Colon (tissue), 2 donors: Measurements from ENCODE around the gene GAMT.

ENCODE experiments used
- FAIRE-seq: peaks from 2 replicates; lab custom pipeline; 2012; peaks lifted over from hg19 to GRCh38; lab: Jason Lieb, UNC
- donor health status: control.
- donor health status: control.

The GAMT gene

DNA sequence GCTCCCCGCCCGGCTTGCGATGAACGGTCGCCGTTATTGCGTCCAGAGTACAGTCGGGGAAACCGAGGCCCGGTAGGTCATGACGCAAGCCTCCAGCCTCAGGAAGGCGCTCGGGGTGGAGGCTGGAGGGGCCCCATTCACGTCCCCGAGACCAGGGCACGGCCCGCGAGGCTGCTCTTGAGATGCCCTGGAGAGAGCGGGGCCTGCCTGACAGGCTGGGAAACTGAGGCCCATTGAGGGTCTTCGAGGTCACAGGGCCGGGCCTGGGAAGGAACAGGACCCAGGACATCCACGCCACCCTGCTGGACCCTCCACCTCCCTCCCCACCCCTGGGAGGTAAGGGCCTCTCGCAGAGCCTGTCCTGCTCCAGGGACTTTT lies 17.3 kb downstream of the GAMT start:
- FAIRE-seq: no peak

DNA sequence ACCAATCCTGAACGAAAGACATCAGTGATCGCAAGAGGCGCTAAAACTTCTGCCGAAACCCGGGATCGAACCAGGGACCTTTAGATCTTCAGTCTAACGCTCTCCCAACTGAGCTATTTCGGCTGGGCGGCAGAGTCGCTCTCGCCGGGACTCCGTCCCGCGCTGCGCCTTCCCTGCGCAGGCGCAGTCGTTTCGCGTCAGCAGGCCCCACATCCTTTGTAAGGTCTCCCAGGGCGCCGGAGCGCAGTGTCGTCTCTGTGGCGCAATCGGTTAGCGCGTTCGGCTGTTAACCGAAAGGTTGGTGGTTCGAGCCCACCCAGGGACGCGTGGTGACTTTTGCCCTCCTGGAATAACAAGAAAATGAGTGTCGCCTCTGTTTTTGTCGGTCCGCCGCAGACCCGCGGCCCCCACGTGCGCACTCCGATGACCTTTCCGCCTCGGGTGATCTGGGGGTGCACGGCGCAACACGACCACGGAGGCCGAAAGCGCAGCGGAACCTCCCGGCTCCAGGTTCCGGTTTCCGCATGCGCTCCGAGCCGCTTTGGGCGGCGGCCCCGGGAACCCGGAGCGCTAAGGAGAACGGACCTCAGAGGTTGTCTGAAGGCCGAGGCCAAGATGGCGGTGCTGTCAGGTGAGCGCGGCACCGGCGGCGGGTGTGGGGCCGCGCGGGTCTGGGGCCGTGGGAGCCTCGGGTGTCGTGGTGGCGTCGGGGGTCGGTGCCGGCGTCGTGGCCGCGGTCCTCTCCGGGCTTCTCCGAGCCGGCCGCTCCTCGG lies 17.8 kb downstream of the GAMT start, which contains the start of gene NDUFS7:
TSS of gene NDUFS7 (plus strand) at position 596 of the 773 bp plus-strand sequence. CDS start at position 616, 20 bp downstream.
- no peak for FAIRE-seq

DNA sequence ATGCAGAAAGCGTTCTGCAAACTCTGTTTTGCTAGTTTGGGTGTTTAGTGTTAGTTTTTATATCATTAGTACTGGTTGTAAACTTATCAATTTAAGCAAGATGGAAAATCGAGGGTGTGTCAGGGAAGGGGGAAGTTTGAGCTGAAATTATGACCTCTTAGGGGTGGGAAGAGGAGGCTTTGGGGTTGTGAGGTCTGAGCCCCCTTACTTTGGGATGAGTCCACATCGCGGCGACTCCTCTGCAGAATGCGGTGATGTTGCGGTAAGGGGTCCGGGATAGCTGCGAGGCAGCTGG lies 18.4 kb downstream of the GAMT start:
- no peak for FAIRE-seq

DNA sequence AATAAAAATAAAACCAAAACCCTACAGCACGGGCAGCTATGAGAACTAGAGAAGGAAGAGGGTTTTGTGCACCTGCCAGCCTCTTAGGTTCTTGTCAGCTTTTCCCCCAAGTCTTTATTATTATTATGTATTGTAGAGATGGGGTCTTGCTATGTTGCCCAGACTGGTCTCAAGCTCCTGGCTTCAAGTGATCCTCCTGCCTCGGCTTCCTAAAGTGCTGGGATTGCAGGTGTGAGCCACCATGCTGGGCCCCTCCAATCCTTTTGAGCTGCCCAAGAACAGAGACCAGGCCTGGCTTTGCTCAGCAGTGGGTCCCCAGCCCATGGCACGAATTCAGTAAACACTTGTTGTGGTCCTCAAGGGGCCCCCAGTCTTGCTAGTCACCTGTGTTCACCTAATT lies 19.1 kb downstream of the GAMT start:
- no peak for FAIRE-seq

DNA sequence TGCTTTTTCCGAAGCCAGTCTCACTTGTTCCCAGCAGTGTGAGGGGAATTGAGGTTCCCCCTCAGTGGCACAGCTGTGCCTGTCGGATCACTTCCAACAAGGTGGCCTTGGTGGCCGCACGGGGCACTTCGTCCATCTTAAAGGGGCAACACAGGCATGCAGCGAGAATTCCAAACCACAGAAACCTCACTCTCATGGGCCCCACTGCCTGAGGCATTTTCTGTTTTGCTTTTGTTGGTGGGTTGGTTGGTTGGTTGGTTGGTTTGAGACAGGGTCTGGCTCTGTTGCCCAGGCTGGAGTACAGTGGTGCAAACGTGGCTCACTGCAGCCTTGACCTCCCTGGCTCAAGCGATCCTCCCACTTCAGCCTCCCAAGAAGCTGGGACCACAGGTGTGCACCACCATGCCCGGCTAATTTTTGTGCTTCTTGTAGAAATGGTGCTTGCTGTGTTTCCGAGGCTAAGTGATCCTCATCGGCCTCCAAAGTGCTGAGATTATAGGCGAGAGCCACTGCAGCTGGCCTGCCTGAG lies 21.3 kb downstream of the GAMT start:
- no peak for FAIRE-seq

DNA sequence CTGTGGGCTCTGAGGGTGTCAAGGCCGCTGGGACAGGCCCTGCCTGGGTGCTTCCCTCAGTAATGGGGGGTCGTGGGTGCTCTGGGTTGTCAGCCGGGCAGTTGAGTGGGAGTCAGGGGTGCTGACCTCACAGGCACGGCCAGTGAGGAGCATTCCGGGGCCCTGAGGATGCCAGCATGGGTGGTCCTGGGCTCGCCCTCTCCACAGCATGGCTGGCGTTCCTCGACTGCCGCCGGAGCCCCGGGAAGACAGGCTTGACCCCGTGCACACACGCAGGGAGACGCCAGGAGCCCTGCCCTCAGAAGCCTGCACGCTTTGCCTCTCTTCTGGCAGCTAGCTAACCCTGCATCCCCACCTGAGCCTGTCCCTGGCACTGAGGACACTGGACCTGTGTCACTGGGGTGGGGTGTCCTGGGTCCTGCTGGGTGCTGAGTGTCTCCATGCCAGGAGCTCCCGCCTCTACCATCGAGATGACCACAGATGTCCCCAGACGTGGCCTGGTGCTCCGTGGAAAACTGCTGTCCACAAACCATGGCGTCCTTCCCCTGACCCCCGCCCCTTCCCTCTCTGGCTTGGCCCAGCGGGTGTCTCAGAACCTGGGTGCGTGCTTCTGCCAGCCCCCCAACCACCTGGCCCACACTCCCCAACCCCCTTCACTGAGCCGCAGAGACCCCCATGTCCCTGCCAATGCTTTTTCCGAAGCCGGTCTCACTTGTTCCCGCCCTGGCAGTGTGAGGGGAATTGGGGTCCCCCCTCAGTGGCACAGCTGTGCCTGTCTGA lies 22.0 kb downstream of the GAMT start:
- FAIRE-seq: no peak

DNA sequence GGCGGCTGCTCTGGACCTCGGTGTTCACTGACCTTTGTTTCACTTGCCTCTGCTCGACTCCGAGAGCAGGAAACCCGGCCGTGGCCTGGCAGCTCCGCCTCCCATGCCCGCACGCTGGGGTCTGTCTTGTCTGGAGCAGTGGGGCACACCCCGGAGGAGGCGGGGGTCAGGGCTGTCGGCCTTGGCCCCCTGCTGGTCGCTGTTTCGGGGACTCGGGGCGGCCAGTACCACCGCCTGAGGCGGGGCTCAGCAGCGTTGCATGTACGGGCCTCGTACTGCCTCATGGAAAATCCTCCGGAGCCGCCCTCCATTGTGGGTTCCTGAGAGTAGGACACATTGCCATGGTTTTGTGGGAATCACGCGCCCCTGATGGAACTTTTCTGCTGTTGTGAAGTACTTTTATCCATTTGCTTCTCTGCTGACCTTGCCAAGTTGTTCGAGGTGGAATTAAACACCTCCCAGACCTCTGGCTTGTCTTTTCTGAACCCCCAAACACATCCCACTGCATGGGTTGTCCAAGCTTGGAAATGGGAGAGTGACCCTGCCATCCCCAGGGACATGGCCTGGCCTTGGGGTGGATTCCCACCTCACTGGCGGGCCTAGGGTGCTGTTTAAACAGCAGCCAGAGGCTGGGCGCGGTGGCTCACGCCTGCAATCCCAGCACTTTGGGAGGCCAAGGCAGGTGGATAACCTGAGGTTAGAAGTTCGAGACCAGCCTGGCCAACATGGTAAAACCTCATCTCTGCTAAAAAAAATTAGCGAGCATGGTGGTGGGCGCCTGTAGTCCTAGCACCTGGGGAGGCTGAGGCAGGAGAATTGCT lies 23.2 kb downstream of the GAMT start:
- no peak for FAIRE-seq

DNA sequence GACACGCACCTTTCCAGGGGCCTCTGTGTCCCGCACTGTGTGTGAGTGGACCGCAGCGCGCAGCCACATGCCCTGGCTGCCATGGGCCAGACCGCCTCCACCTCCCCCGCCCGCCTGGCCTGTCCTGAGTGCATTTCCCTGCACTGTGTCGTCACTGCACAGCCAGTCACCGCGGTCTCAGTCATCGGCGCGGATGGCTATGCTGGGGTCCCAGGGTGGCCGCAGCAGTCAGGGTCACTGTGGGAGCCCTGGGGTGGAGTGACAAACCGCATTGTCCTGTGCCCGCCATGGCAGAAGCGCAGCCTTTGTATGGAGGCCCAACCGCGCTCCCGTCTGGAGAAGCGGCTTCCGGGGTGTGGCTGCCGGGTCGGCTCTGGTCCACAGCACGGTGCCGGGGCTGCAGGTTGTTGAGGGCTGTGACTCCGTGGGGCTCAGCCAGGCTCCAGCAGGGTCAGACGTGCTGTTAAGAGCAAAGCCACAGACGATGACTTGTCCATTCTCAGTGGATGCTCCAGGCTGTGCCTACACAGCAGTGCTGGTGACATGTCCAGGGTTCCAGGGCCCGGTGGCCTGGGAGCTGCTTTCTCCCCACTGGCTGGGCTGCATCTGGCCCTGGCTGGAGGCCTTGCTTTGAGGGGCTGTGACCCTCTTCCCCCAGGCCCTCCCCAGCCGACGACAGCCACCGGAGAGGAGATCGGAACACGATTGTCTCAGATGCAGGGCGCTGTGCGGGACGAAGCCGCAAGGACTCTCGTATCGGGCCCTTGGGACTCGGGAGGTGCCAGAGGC lies 24.0 kb downstream of the GAMT start:
- no peak for FAIRE-seq

DNA sequence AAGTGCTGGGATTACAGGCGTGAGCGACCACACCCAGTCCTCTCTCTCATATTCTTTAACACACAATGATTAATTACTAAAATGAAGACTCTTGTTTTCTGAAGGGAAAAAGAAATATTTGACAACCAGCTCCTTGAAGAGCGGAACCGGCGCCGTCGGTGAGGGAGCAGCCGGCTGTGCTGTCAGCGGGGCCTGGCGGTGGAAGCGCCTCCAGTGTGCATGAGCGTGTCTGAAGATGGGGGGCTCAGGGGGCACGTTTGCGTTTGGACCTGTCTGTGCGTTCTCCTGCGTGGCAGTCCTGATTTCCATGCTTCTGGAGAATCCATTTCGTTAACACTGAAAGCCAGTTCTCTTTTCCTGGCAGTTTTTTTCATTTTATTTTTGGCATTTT lies 24.9 kb downstream of the GAMT start:
- no peak for FAIRE-seq

DNA sequence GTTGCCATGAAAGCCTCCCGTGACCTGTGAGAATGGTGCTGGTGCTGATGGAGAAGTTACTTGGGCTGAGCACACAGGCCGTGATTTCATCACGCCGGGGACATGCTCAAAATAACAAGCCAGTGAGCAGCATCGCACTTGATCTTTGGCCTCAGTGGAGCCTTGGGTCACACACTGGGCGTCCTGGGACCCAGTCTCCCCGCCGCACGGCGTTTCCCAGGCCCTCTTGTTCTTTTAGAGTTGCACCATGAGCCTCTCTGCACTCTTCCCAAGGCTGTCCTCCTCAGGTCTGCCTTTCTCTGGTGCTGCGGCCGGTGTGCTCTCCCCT lies 27.1 kb downstream of the GAMT start:
- FAIRE-seq: no peak

DNA sequence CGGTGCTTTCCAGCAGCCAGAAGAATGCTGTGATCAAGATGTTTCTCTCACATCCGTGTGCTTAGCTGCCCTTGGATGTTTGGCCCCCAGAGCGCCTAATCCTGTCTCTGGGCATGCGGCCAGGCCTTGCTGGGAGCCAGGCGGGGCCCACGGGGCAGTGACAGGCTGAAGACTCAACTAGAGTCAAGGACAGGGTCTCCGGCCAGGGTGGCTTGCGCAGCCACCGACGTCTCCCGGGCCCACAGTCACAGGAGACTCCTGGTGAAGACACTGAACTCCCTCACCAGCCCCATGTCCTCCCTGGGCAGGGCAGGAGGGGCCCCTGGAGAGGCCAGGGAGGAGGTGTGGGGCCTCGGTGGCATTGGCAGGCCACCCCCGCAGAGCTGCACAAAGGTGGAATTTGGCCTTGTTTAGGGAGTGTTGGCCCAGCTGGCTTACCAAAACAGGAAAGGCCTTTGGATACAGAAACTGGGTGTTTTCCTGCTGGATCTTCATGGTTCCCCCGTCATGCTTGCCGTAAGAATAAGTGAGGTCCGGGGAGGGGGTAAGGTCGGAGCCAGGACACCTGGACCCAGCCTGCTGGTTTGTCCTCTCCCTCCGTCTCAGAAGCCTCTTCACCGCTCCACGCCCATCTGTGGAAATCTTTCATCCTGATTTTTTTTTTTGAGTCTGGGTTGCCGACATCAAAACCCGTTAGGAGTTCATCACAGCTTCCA lies 27.6 kb downstream of the GAMT start:
- FAIRE-seq: no peak

DNA sequence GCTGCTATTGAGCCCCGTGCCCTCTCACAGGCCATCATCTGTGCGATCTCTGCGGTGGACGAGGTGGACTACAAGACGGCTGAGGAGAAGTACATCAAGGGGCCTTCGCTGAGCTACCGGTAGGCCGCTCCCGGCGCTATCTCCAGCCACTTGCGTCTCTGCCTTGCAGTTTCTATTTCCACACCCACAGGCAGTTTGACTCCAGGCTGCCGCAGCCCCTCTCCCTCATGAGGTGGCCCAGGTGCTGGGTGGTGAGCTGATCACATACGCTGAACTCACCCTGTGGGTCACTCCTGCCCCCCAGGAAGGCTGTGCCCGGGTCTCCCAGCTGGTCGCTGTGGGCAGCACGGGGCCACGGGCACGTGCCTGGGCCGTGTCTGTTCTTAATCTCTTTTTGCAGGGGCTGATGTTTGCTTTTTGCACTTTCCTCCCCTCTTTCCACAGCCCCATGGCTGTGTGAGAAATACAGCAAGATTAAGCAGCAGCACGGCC lies 28.3 kb downstream of the GAMT start:
- FAIRE-seq: no peak

DNA sequence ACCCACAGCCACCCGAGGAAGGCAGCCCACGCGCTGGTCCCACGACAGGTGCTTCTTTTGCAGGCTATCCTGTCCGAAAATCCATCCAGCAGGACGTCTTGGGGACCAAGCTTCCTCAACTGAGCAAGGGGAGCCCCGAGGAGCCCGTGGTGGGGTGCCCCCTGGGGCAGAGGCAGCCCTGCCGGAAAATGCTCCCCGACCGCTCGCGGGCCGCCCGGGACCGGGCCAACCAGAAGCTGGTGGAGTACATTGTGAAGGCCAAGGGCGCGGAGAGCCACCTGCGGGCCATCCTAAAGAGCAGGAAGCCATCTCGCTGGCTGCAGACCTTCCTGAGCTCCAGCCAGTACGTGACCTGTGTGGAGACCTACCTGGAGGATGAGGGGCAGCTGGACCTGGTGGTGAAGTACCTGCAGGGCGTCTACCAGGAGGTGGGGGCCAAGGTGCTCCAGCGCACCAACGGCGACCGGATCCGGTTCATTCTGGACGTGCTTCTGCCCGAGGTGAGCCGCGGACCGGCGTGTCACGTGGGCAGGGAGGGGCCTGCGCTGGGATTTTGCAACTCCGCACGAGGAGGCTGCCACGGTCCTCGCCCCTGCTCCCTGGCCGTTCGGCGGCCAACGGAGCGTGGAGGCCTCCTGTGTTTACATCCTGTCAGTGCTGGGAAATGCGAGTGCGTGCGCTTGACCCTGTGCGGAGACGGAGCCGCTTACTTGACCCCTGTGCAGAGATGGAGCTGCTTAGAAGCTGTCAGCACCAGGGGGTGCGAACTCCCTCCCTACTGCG lies 30.6 kb downstream of the GAMT start:
- FAIRE-seq: no peak

DNA sequence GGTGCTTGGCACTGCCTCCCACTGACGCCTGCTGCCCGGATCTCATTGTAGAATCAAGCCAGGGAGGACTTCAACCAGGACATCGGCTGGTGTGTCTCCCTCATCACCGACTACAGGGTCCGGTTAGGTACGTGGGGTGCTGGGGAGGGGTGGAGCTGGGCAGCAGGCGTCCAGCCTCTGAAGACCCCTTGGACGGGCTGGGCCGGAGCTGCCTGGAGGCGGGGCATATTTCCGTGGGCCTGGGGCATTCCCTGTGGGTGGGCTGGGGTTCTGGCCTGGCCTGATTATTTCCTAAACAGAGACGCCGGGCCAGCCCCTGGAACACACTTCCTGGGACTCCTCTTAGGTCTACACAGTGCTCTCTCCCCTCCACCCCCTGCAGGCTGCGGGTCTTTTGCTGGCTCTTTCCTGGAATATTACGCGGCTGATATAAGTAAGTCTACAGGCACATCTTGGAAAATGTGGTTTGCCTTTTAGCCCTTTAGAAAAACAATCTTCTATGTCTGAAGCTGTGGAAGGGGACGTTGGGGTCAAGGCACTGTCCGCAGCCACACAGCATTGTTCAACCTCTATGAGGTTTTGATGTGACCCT lies 32.0 kb downstream of the GAMT start:
- FAIRE-seq: no peak

DNA sequence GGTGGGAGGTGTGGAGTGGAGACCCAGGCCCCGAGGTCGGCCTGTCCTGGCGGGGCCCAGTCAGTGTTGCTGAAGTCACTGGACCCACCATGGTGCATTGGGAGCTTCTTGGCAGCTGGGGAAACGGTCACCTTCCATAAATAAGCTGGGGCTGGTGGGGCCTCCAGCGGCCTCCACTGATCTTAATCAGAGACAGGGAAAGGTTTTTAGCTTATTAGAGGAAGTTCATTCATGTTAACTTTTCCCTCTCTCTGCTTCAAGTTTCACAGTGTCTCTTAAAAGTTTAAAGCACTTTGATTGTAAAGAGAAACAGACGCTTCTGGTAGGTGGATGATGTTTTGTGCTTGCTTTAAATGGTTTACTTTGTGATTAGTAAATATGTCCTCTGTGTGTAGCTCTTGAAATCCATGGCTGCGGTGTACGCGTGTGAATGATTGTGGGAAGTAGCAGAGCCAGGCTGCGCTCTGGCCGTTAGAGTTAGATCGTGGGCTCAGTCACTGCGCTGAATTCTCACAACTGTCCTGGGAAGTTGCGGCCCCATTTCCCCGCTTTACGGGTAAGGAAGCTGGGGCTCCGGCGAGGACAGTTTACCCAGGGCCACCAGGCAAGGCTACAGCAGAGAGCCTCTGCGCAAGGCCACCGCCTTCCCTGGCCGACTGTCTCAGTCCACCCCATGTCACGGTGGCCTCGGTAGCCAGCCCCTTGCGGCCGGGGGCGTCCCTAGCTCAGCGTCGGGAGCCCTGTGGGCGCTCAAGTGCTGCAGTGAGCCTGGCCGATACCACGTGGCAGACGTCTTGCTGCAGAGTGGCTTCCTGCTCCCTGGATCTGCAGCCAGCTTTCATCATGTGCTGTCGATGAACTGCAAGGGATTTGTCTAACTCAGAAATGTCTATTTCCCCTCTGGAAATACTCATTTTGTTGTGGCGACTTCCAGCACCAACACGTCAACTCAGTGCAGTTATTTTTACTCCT lies 34.2 kb downstream of the GAMT start:
- FAIRE-seq: no peak

DNA sequence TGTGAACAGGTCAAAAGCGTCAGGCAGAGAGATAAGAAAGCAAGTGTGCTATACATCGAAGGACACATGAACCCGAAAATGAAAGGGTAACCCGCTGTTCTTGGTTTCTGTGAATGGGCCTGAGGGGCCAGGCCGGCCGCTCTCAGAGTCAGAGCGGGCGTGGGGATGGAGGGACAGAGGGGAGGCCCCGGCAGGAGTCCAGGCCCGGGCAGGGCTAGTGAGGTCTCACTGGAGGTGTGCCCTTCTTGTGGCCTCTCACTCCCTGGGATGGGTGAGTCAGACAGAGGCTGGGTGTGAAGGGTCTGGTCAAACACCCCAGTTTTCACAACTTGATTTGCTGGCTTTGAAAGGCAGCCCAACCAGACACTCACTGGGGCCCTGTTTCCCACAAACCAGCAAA lies 35.0 kb downstream of the GAMT start:
- no peak for FAIRE-seq

DNA sequence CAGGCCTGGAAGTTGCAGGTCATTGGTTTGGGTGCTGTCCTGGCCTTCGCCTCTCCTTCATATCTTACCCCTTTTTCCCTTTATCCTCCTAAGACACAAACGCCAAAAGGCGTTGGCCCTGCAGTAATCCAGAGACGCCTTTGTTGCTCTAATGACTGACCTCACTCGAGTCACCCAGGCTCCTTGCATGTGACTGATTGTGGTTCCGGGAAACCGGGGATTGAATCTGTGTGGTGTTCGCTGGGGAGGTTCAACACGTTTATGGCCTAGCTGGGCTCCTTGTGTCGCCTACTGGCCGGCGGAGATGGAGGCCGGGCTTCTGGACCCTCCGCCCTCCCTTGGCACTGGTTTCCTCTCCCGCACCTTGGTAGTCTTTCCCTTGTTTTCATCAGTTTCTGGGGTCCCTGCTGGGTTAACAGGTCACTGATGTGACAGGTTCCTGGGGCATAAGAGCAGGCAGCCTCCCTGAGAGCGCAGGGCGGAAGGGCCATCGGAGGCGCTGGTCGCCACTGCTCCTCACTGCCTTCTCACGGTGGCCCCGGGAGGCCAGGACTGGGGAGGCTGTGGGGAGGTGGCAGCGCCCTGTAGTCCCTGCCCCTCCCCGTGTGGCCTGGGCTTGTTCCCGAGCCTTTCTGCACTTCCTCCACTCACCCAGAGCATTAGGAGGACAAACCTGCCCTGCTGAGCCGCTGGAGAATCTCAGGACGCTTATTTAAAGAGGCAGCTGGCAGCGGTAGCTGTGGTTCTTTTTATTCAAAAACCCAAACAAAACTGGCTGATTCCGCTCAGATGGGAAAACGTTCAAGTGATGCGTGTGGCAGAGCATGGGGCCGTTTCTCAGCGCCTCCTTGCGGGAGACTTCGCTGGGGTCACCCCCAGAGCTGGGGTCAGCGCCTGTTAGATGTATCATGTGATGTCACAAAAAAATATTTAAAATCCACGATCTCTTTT lies 35.7 kb downstream of the GAMT start:
- FAIRE-seq: no peak
